OCI-LY3 (cell line): ENCODE data around the gene IGFL2.

Experiments used
- EZH2phosphoT487 ChIP-seq: fragments of 200-600 bp; shearing (Covaris generic); IDR thresholded peaks from 2 replicates; pipeline ENCODE4 v1.6.1; 2018; ENCODE audit warnings: antibody characterized with exemption, mixed run types, low read depth
- TF ChIP-seq, protein P1 (sequence below): fragments of 200-600, 300-600 bp; sonication (generic); IDR thresholded peaks from 2 replicates; pipeline ENCODE4 v1.5.1; 2014; ENCODE audit warnings: antibody characterized with exemption, low read length, low read depth

GRCh38 chr19:46133777-46134241 is 14.2 kb upstream of the IGFL2 start:
- TF ChIP-seq, protein P1, sequence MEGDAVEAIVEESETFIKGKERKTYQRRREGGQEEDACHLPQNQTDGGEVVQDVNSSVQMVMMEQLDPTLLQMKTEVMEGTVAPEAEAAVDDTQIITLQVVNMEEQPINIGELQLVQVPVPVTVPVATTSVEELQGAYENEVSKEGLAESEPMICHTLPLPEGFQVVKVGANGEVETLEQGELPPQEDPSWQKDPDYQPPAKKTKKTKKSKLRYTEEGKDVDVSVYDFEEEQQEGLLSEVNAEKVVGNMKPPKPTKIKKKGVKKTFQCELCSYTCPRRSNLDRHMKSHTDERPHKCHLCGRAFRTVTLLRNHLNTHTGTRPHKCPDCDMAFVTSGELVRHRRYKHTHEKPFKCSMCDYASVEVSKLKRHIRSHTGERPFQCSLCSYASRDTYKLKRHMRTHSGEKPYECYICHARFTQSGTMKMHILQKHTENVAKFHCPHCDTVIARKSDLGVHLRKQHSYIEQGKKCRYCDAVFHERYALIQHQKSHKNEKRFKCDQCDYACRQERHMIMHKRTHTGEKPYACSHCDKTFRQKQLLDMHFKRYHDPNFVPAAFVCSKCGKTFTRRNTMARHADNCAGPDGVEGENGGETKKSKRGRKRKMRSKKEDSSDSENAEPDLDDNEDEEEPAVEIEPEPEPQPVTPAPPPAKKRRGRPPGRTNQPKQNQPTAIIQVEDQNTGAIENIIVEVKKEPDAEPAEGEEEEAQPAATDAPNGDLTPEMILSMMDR: no peak
- TF ChIP-seq EZH2phosphoT487: no peak
